ENCODE results near the gene ALDOA. TPM values are rescaled to one million over a fixed set of nuclear protein-coding genes. Genes with fewer than 3 reads are reported as not detected.
A peak's percentile ranks its signal among the peaks of the same experiment; 100 is the strongest.

ALDOA gene
- total RNA-seq, 2 donors from 2014 or later, result 857 to 918 TPM

DNA sequence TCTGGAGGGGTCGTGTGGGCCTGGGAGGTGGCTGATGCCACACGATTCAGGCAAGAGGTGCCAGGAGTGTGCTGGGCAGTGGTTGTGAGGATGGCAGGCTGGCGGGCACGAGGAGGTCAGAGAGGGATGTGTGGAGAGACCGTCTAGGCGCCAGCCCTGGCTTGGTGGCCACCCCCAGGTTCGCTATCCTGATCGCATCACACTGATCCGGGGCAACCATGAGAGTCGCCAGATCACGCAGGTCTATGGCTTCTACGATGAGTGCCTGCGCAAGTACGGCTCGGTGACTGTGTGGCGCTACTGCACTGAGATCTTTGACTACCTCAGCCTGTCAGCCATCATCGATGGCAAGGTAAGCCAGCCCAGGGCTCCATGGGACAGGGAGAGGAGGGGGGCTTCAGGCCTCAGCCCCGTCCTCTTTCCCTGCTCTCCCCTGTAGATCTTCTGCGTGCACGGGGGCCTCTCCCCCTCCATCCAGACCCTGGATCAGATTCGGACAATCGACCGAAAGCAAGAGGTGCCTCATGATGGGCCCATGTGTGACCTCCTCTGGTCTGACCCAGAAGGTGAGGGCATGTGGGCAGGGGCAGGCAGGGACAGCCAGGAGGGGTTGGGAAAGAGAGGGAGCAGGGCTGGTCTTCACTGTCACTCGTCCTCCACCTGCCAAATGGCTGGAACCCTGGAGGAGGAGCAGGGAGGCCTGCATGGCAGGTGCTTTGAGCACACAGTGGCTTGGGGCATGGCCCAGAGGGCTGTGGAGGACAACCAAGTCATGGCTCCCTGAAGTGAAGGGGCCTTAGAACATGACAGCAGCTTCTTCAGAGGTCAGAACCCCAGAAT lies 17.9 kb downstream of the ALDOA start:
- H3K9me3 Mint-ChIP-seq, result no peaks in the 10 kb centered on the region
- ATAC-seq (replicated peaks in 1 of 2), result peak in 1 of 2 donors; percentile 11
- peaks cover 9% of the 10 kb centered on the region for H3K4me1 Mint-ChIP-seq (ENCODE audit: low read depth)
- H3K27me3 Mint-ChIP-seq (ENCODE audit: low read depth), result no peaks in the 10 kb centered on the region
- DNase-seq, result no peak
- H3K36me3 Mint-ChIP-seq (ENCODE audit: insufficient read depth in 2 of 2), result peaks cover 8 to 28% of the 10 kb centered on the region in 2 donors
- peak overlapping the region; percentile 4 for H3K27ac Mint-ChIP-seq
- H3K4me3 Mint-ChIP-seq, result no peak overlapping the region

DNA sequence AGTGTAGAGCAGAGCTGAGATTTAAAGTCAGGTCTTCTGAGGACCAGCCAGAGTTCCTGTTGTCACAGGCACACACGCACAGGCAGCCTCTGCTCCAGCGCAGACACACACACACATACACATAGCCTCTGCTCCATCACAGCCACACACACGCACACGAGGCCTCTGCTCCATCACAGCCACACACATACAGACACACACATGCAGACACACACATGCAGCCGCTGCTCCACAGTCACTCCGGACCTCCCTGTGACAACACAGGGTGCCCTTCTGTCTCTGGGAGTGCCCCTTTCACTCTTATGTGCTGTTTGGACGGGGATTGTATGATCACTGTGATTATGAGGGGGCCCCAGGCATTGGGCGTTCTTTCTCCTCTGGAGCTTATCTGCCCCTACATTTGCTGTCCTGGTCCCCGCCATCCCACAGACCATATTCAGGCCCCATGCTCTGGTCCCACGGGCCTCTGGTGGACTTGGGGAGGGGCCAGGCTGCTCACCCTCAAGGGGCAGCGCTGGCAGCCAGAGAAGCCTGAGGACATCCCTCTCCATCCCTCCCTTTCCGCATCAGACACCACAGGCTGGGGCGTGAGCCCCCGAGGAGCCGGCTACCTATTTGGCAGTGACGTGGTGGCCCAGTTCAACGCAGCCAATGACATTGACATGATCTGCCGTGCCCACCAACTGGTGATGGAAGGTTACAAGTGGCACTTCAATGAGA lies 18.7 kb downstream of the ALDOA start:
- peaks cover 8% of the 10 kb centered on the region for H3K4me1 Mint-ChIP-seq (ENCODE audit: low read depth)
- no peak for DNase-seq
- no peak overlapping the region for H3K27ac Mint-ChIP-seq
- H3K36me3 Mint-ChIP-seq (ENCODE audit: insufficient read depth in 2 of 2), result peaks cover 8 to 28% of the 10 kb centered on the region in 2 donors
- no peaks in the 10 kb centered on the region for H3K27me3 Mint-ChIP-seq (ENCODE audit: low read depth)
- H3K4me3 Mint-ChIP-seq, result no peak overlapping the region
- peak in 1 of 2 donors; percentile 14 for ATAC-seq (replicated peaks in 1 of 2)
- no peaks in the 10 kb centered on the region for H3K9me3 Mint-ChIP-seq

DNA sequence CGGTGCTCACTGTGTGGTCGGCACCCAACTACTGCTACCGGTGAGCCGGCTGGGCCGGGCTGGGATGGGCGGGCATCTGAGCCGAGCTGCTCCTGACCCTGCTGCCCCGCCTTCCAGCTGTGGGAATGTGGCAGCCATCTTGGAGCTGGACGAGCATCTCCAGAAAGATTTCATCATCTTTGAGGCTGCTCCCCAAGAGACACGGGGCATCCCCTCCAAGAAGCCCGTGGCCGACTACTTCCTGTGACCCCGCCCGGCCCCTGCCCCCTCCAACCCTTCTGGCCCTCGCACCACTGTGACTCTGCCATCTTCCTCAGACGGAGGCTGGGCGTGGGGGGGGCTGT lies 19.2 kb downstream of the ALDOA start:
- Mint-ChIP-seq H3K27me3 (ENCODE audit: low read depth) (no peaks in the 10 kb centered on the region), H3K4me1 (ENCODE audit: low read depth) (peaks cover 13% of the 10 kb centered on the region), H3K4me3 (no peak overlapping the region), H3K36me3 (ENCODE audit: insufficient read depth in 2 of 2) (peaks cover 7 to 23% of the 10 kb centered on the region in 2 donors), H3K27ac (no peak overlapping the region), H3K9me3 (no peaks in the 10 kb centered on the region)
- DNase-seq (no peak), ATAC-seq (replicated peaks in 1 of 2) (no peak)

DNA sequence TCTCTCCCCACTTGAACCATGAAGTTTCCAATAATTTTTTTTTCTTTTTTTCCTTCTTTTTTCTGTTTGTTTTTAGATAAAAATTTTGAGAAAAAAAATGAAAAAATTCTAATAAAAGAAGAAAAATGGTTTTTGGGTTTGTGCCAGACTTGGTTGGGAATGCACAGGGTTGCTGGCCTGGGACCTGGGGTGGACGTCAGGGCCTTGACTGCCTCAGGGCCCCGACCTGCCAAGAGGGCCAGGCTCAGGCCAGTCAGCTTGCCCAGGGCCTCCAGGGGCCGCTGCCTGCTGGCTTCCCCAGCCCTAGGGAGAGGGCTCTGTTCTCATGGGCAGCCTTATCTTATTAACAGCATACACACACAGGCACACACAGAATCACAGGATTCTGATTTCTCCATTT lies 19.7 kb downstream of the ALDOA start:
- no peaks in the 10 kb centered on the region for H3K9me3 Mint-ChIP-seq
- H3K36me3 Mint-ChIP-seq (ENCODE audit: insufficient read depth in 2 of 2), result peaks cover 6 to 22% of the 10 kb centered on the region in 2 donors
- no peaks in the 10 kb centered on the region for H3K27me3 Mint-ChIP-seq (ENCODE audit: low read depth)
- H3K4me1 Mint-ChIP-seq (ENCODE audit: low read depth), result peaks cover 18% of the 10 kb centered on the region
- no peak overlapping the region for H3K27ac Mint-ChIP-seq
- DNase-seq, result no peak
- no peak for ATAC-seq (replicated peaks in 1 of 2)
- H3K4me3 Mint-ChIP-seq, result no peak overlapping the region

DNA sequence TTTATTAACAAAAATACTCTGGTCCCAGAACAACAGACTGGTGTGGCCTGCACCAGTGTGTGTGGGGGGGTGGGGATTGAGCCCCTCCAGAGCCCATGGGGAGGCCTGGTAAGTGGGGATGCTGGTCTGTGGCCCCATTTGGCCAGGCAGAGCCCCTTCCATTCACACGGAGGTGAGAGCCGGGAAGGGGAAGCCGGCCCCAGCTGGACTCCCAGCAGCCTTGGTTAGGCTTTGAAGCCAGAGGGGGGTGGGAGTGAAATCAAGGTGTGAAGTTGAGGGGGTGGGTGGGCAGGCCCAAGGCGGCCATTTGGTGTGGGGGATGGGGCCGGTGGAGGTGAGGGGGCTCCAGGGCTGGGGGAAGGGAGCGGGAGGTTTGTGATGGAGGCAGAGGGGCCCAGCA lies 20.3 kb downstream of the ALDOA start:
- H3K9me3 Mint-ChIP-seq, result no peaks in the 10 kb centered on the region
- peaks cover 21% of the 10 kb centered on the region for H3K4me1 Mint-ChIP-seq (ENCODE audit: low read depth)
- H3K27ac Mint-ChIP-seq, result no peak overlapping the region
- ATAC-seq (replicated peaks in 1 of 2) (no peak), DNase-seq (no peak)
- H3K27me3 Mint-ChIP-seq (ENCODE audit: low read depth), result no peaks in the 10 kb centered on the region
- peaks cover 6 to 21% of the 10 kb centered on the region in 2 donors for H3K36me3 Mint-ChIP-seq (ENCODE audit: insufficient read depth in 2 of 2)
- H3K4me3 Mint-ChIP-seq, result no peak overlapping the region

DNA sequence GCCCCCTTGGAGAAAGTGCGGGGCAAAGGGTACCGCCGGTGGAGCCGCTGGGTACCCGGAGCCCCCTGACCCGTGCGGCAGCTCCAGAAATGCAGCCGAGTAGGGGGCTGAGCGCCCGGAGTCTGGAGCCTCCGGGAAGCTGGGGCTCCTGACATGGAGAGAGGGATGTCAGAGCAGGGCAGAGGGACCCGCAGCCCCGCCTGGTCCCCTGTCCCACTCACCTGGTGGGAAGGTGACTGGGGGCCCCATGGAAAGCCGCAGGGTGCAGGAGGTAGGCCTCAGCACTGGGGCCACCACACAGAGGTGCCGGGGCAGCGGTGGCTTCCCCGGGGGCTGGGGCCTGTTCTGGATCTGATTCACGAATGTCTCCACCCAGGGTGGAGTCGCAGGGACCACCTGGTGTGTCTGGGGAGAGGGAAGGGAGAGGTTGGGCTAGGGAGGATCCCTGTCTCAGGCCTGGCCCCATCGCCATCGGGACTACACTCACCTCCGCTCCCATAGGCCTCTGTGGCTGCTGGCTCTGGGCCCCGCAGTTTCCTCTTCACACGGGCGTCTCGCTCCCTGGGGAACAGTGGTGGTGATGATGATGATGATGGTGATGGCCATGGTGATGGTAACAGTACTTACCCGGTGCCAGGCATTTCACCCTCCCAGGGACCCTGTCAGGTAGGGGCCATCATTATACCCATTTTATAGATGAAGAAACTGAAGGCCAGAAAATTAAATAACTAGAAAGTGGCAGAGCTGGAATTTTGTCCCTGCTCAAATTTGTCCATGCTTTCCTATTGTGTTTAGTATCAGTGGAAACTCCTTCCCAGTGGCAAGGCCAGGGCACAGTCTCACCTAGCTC lies 21.0 kb downstream of the ALDOA start:
- no peaks in the 10 kb centered on the region for H3K9me3 Mint-ChIP-seq
- H3K27me3 Mint-ChIP-seq (ENCODE audit: low read depth), result no peaks in the 10 kb centered on the region
- peak overlapping the region; percentile 57 for H3K27ac Mint-ChIP-seq
- no peak overlapping the region for H3K4me3 Mint-ChIP-seq
- peaks cover 6 to 20% of the 10 kb centered on the region in 2 donors for H3K36me3 Mint-ChIP-seq (ENCODE audit: insufficient read depth in 2 of 2)
- no peak for DNase-seq
- ATAC-seq (replicated peaks in 1 of 2), result no peak
- H3K4me1 Mint-ChIP-seq (ENCODE audit: low read depth), result peaks cover 21% of the 10 kb centered on the region

DNA sequence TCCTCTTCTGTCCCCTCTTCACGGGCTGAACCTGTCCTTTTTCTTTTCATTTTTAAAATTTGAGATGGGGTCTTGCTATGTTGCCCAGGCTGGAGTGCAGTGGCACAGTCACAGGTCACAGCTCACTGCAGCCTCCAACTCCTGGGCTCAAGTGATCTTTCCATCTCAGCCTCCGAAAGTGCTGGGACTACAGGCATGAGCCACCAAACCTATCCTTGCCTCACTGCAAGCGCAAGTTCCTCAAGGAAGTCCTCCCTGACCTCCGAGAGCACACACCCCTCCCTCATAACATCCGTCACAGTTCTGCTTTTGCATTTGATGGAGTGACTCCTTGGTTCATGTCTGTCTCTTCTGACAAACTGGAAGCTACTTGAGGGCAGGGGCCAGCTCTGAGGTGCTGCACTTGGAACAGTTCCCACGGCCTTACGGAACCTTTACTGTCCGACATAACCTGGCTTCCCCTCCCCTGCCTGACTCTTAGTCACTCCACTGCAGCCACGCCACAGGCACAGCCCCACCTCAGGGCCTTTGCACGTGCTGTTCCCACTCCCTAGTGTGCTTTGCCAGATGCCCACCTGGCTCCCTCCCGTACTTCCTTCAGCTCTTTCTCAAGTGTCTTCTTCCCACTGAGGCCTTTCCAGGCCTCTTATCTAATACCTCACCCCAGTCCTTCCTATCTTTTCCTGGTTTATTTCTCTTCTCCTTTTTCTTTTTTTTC lies 21.8 kb downstream of the ALDOA start:
- ATAC-seq (replicated peaks in 1 of 2) (no peak), DNase-seq (no peak)
- H3K9me3 Mint-ChIP-seq, result no peaks in the 10 kb centered on the region
- peaks cover 2 to 16% of the 10 kb centered on the region in 2 donors for H3K36me3 Mint-ChIP-seq (ENCODE audit: insufficient read depth in 2 of 2)
- peak overlapping the region; percentile 57 for H3K27ac Mint-ChIP-seq
- H3K4me3 Mint-ChIP-seq, result no peak overlapping the region
- no peaks in the 10 kb centered on the region for H3K27me3 Mint-ChIP-seq (ENCODE audit: low read depth)
- peaks cover 25% of the 10 kb centered on the region for H3K4me1 Mint-ChIP-seq (ENCODE audit: low read depth)

DNA sequence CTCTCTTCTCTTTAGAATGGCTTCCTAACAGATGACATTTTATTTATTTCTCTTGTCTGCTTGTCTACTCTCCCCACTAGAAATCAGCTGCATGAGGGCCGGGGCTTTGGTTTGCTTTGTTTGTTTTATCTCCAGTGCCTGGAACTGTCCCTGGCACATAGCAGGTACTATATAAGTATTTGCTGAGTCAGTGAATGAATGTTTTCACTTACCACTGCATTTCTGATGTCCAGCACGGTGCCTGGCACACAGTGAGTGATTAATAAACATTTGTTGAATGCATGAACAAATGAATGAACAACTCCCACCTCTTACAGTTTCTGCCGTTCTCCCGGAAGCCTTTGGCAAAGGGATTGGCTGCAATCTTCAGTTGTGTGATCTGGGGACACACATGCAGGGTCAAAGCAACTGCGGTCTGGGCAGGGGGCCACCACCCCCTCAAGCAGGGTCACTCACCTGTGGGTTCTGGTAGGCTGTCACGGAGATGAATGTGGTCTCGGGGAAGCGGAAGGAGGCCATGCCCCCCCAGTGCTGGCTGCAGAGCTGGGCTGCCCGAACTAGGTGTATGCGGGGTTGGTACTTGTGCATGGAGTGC lies 22.8 kb downstream of the ALDOA start:
- Mint-ChIP-seq H3K4me1 (ENCODE audit: low read depth) (peaks cover 35% of the 10 kb centered on the region), H3K36me3 (ENCODE audit: insufficient read depth in 2 of 2) (peaks cover 4 to 12% of the 10 kb centered on the region in 2 donors), H3K27ac (no peak overlapping the region), H3K9me3 (no peaks in the 10 kb centered on the region), H3K27me3 (ENCODE audit: low read depth) (no peaks in the 10 kb centered on the region), H3K4me3 (no peak overlapping the region)
- no peak for ATAC-seq (replicated peaks in 1 of 2)
- no peak for DNase-seq

DNA sequence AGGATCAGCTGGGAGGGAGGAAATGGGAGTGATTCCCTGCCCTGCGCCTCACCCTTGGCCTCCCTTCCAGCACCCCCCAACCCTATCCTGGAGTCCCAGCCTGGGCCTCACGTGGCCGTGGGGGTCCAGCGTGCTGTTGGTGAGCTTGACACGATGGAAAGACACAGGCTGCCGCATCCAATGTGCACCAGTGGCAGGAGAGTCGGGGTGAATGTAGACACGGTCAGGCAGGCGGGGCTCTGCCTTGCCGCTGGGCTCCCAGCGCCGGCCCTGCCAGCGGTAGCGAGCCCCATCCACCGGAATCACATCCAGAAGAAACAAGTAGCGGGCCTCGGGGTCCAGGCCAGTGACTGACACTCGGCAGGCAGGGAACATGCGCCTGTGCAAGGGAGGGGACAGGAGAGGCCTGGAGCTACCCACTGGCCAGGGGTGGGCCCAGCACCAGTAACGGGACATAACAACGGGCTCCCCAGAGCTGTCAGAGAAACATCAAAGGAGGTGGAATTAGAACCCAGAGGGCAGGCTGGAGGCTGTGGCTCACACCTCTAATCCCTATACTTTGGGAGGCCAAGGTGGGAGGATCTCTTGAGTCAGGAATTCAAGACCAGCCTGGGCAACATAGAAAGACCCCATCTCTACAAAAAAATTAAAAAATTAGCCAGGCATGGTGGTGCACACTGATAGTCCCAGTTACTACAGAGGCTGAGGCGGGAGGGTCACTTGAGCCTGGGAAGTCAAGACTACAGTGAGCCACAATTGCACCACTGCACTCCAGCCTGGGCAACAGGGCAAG lies 23.5 kb downstream of the ALDOA start:
- Mint-ChIP-seq H3K9me3 (no peaks in the 10 kb centered on the region), H3K27me3 (ENCODE audit: low read depth) (no peaks in the 10 kb centered on the region), H3K27ac (no peak overlapping the region), H3K4me1 (ENCODE audit: low read depth) (peaks cover 42% of the 10 kb centered on the region), H3K36me3 (ENCODE audit: insufficient read depth in 2 of 2) (peaks cover 4 to 12% of the 10 kb centered on the region in 2 donors), H3K4me3 (no peak overlapping the region)
- ATAC-seq (replicated peaks in 1 of 2), result no peak
- no peak for DNase-seq

DNA sequence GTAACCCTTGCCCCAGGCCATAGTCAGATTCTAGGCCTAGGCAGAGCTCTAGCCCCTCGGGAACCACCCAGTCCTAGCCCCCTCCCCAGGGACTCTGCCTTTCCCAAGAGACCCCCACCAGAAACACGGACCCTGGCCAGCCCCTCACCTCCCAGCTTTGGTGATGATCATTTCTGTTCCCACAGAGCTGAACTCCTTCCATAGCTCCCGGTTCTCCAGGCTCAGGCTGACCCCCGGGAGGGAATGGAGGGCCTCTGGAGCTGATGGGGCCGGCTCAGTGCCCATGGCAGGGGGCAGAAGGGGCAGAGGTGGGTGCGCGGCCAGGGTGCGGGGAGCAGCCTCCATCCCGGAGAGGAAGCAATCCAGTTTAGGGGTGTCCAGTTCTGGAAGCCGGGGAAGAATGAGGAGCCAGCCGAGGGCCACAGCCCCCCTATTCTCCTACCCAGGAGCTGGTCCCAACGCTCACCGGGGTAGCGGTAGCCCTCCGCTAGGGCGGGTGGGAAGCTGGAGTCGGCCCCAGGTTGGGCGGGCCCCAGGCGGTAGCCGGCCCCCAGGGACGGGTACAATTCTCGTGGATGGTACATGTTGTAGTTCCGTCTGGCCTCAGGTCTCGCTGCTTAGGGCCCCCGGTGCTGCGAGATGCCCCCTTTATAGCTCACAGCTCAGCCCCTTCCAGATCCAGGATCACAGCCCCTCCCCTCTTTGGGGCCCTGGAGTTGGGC lies 25.2 kb downstream of the ALDOA start:
- Mint-ChIP-seq H3K27ac (no peak overlapping the region), H3K9me3 (no peaks in the 10 kb centered on the region), H3K4me3 (peak overlapping the region; percentile 42 to 59), H3K27me3 (ENCODE audit: low read depth) (no peaks in the 10 kb centered on the region), H3K36me3 (ENCODE audit: insufficient read depth in 2 of 2) (peaks cover 7 to 16% of the 10 kb centered on the region in 2 donors), H3K4me1 (ENCODE audit: low read depth) (peaks cover 58% of the 10 kb centered on the region)
- ATAC-seq (replicated peaks in 1 of 2) (no peak), DNase-seq (no peak)

All from activated T-cell treated with anti-CD3 and anti-CD28 coated beads, Interleukin-2, amount 50 U/mL, for 72 hours (primary cell).